ENCODE measurements around the gene ASL. TPM values are rescaled to one million over a fixed set of nuclear protein-coding genes. Genes with fewer than 3 reads are reported as not detected.
"Not testable (repeated sequence)": the region's sequence is repeated elsewhere in the genome, so short reads cannot be mapped to it uniquely, and the experiment has no call there.

ASL gene
- total RNA-seq, 2 donors from 2014 or later = 35.9 to 135 TPM

DNA sequence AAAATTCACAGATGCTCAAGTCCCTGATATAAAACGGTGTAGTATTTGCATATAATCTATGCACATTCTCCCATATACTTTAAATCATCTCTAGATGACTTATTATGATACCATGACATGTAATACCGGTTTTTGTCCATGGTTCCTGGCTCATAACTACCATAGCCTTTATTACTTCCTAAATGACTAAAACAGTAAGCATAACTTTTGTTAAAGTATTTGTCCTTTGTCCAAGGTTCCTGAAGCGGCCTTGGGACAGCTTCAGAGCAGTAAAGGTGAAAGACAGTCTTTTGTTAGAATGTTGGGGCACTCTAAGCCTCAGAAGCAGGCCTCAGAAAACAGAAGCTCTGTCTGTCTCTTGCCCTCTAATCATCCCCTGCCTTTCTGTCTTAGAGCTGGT lies 43.0 kb downstream of the ASL start:
- 35 to 40% methylated on average over 3 of the region's 3 CpGs for WGBS, 2 donors
- Histone ChIP-seq H3K4me1 (peaks cover 52% of the 10 kb centered on the region), H3K27me3 (no peaks in the 10 kb centered on the region), H3K4me3 (no peak overlapping the region), H3K36me3 (replicated peaks in 1 of 2; ENCODE audit: insufficient read depth in 1 of 2, low read depth in 2 of 2) (no peaks in the 10 kb centered on the region), H3K9me3 (no peaks in the 10 kb centered on the region), H3K27ac (peak overlapping the region in 1 of 4 donors; percentile 10)
- intact Hi-C loops (cut with DNase I) = no loop called here
- DNase-seq = no peak
- TF ChIP-seq CTCF (IDR thresholded peaks at IDR 0.05) = no peak
- TF ChIP-seq POLR2A (IDR thresholded peaks at IDR 0.05) = no peak
- no peak for ATAC-seq

DNA sequence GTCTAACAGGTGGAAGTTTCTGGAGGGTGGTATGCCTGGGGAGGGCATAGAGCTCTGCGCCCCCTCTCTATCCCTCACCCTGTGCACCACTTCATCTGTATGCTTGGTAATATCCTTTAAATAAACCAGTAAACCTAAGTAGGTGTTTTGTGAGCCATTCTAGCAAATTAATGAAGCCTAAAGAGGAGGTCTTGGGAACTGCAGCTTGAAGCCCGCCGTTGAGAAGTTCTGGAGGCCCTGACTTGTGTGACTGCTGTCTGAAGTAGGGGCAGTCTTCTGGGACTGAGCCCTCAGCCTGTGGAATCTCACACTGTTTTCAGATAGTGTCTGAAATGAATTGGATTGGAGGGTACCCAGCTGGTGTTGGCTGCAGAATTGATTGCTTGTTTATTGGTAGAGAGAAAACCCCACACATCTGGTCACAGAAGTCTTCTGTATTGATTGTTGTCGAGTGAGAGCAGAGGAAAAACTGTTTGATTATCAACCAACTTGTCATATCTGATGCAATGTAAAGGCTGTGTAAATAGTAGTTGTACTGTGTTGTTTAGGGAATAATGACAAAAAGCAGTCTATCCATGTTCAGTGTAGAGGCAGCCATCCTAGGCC lies 43.7 kb downstream of the ASL start:
- ATAC-seq (no peak), DNase-seq (no peak)
- TF ChIP-seq POLR2A (IDR thresholded peaks at IDR 0.05) = no peak
- TF ChIP-seq CTCF (IDR thresholded peaks at IDR 0.05) = no peak
- Histone ChIP-seq H3K36me3 (replicated peaks in 1 of 2; ENCODE audit: insufficient read depth in 1 of 2, low read depth in 2 of 2) (no peaks in the 10 kb centered on the region), H3K4me3 (no peak overlapping the region), H3K9me3 (no peaks in the 10 kb centered on the region), H3K27me3 (no peaks in the 10 kb centered on the region), H3K4me1 (peaks cover 49% of the 10 kb centered on the region), H3K27ac (no peak overlapping the region)
- 62 to 73% methylated on average over 4 of the region's 4 CpGs for WGBS, 2 donors
- intact Hi-C loops (cut with DNase I) = no loop called here

DNA sequence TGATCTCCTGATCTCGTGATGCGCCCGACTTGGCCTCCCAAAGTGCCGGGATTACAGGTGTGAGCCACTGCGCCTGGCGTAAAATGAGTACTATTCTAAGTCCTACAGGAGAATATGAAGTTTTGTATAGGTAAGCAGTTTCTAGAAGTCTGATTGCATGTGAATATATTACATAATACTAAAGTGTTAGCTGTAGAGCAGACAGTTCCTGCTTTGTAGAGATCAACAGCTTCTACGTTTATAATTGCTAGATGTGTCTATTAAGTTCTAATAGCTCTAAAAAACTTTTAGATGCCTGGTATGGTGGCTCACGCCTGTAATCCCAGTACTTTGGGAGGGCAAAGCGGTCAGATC lies 47.5 kb downstream of the ASL start:
- Histone ChIP-seq H3K27ac (no peak overlapping the region), H3K36me3 (replicated peaks in 1 of 2; ENCODE audit: insufficient read depth in 1 of 2, low read depth in 2 of 2) (no peaks in the 10 kb centered on the region), H3K4me3 (no peak overlapping the region), H3K9me3 (no peaks in the 10 kb centered on the region), H3K4me1 (peaks cover 57% of the 10 kb centered on the region), H3K27me3 (no peaks in the 10 kb centered on the region)
- intact Hi-C loops (cut with DNase I) = no loop called here
- no peak for DNase-seq
- ATAC-seq = no peak
- WGBS, 2 donors = 91 to 95% methylated on average over 9 of the region's 9 CpGs
- TF ChIP-seq POLR2A (IDR thresholded peaks at IDR 0.05) (no peak), CTCF (IDR thresholded peaks at IDR 0.05) (no peak)

DNA sequence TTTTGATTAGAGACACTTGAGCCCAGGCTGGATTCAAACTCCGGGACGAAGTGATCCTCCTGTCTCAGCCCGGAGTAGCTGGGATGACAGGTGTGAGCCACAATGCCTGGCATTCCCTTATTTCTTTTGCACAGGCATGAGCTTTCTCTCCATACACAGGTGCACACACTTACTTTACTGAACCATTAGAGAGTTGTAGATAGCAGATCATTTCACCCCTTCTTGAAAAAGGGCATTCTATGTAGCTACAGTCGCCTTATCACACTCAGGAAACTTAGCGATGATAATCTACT lies 48.9 kb downstream of the ASL start:
- H3K27me3 ChIP-seq; intact Hi-C loops (cut with DNase I); H3K4me3 ChIP-seq; H3K9me3 ChIP-seq; ATAC-seq; DNase-seq; H3K36me3 ChIP-seq (replicated peaks in 1 of 2; ENCODE audit: insufficient read depth in 1 of 2, low read depth in 2 of 2): not testable (repeated sequence)
- Histone ChIP-seq H3K27ac (peak overlapping the region in 1 of 4 donors; percentile 19), H3K4me1 (peaks cover 44% of the 10 kb centered on the region)
- WGBS, 2 donors = 51 to 56% methylated on average over 5 of the region's 5 CpGs

- Histone ChIP-seq H3K9me3 (no peaks in the 10 kb centered on the region), H3K36me3 (replicated peaks in 1 of 2; ENCODE audit: insufficient read depth in 1 of 2, low read depth in 2 of 2) (no peaks in the 10 kb centered on the region), H3K4me1 (peaks cover 39% of the 10 kb centered on the region), H3K27me3 (no peaks in the 10 kb centered on the region), H3K27ac (peak overlapping the region in 3 of 4 donors; percentile 4 to 17 (median 8)), H3K4me3 (no peak overlapping the region)
- intact Hi-C loops (cut with DNase I) = no loop called here
- TF ChIP-seq CTCF (IDR thresholded peaks at IDR 0.05) = no peak
- no peak for TF ChIP-seq POLR2A (IDR thresholded peaks at IDR 0.05)
- WGBS, 2 donors = 15 to 18% methylated on average over 4 of the region's 4 CpGs
- ATAC-seq = no peak
- no peak for DNase-seq
Observed at GRCh38 chr7:66125052-66125694, 49.6 kb downstream of the ASL start.

GRCh38 chr7:66125781-66126352 lies 50.2 kb downstream of the ASL start:
- ATAC-seq; H3K36me3 ChIP-seq (replicated peaks in 1 of 2; ENCODE audit: insufficient read depth in 1 of 2, low read depth in 2 of 2); H3K27me3 ChIP-seq; DNase-seq; H3K9me3 ChIP-seq; H3K4me3 ChIP-seq; intact Hi-C loops (cut with DNase I): not testable (repeated sequence)
- Histone ChIP-seq H3K4me1 (peaks cover 39% of the 10 kb centered on the region), H3K27ac (peak overlapping the region in 2 of 4 donors; percentile 4 to 17)
- 52 to 53% methylated on average over 6 of the region's 6 CpGs for WGBS, 2 donors

- peak in 2 of 4 donors; percentile 19 to 29 for DNase-seq
- intact Hi-C loops (cut with DNase I); H3K27ac ChIP-seq; H3K27me3 ChIP-seq; H3K9me3 ChIP-seq; H3K4me3 ChIP-seq: not testable (repeated sequence)
- Histone ChIP-seq H3K36me3 (replicated peaks in 1 of 2; ENCODE audit: insufficient read depth in 1 of 2, low read depth in 2 of 2) (peaks cover 4 to 10% of the 10 kb centered on the region in 2 donors), H3K4me1 (peaks cover 39% of the 10 kb centered on the region)
- 34 to 35% methylated on average over 2 to 3 of the region's 3 CpGs for WGBS, 2 donors
- ATAC-seq = peak; percentile 62
Observed at GRCh38 chr7:66127172-66127571, 51.6 kb downstream of the ASL start.

Measured in body of pancreas (tissue), 4 donors.